NCI-H1092 treated with DMSO at 0.1 percent for 48 hours (cell line): ENCODE results near the gene NRROS.

Source experiments
- DNase-seq: peaks from one replicate; lab custom pipeline; 2025; lab: John Stamatoyannopoulos, UW

NRROS gene

GRCh38 chr3:196684548-196685407 is 45.3 kb downstream of the NRROS start:
- peak; percentile 56 for DNase-seq

GRCh38 chr3:196686436-196686835 is 46.9 kb downstream of the NRROS start:
- no peak for DNase-seq

GRCh38 chr3:196688349-196688748 is 48.9 kb downstream of the NRROS start:
- peak; percentile 18 for DNase-seq

DNA sequence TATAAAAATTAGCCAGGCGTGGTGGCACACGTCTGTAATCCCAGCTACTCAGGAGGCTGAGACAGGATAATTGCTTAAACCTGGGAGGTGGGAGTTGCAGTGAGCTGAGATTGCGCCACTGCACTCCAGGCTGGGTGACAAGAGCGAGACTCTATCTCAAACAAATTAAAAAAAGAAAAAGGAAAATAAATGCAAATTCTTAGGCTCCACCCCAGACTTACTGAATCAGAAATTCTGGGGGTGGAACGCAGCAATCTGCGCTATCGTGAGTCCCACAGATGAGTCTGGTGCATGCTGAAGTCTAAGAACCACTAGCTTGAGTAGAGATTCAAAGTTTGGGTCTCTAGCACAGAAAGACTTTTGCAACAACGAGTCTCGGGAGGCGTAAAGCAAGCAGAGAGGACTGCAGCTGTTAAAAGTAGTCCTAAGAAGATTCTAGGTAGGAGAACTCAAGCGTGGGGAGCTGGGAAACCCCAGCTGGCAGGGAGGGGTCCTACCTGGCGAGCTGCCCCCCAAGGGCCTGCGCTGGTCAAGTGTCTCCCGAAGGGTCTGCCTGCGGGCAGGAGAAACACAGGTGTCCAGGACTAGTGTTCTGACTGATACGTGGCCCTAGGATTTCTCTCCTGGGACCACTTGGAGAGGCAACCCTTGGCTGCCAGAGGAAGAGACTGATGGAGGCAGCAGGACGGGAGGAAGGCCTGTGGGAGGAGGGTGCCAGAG is 50.6 kb downstream of the NRROS start:
- DNase-seq = no peak

DNA sequence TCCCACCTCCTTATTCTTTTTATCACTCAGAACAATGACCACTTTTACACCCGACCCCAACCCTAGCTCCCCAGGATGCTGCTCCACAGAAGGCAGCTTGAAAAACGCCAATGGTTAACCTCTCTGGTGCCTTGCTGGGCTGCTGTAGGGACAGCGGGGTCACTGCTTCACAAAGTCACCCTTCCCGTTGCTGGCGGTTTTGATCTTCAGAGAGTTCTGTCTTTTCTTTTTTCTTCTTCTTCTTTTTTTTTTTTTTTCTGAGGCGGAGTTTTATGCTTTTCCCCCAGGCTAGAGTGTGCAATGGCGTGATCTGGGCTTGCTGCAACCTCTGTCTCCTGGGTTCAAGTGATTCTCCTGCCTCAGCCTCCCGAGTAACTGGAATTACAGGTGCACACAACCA is 51.9 kb downstream of the NRROS start:
- no peak for DNase-seq

- no peak for DNase-seq
These were observed 54.7 kb downstream of the NRROS start for GRCh38 chr3:196694202-196694638.

DNA sequence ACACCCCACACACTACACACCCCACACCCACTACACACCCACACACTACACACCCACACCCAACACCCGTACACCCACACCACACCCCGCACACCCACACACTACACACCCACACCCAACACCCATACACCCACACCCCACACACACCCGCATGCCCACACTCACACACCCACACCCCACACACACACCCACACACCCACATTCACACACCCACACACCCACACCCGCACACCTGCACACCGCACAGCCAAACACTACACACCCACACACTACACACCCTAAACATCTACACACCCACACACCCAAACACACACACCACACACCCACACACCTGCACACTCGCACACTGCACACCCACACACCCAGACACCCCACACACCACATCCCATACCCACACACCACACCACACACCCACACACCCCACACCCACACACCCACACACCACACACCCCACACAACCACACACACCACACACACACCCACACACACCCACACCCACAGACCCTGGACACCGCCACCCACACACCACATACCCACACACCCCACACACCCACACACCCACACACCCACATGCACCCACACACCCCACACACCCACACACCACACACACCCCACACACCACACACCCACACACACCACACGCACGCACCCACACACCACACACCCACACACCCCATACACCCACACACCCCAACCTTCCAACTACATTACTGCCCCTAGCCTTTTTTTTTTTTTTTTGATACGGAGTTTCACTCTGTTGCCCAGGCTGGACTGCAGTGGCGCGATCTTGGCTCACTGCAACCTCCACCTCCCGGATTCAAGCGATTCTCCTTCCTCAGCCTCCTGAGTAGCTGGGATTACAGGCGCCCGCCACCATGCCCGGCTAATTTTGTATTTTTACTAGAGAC is 55.7 kb downstream of the NRROS start:
- no peak for DNase-seq

DNA sequence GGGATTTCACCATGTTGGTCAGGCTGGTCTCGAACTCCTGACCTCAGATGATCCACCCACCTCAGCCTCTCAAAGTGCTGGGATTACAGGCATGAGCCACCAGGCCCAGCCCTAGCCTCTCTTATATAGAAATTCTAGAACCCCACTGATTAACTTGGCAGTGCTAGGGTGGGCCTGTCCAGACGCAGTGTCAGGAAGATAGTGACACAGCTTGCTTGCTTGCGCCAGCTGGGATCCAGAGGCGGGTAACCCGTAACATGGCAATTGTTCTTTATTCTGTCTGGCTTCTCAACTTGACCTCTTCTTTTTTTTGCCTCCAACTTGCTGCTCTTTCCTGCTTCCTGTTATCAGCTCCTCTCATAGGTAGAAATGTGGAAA is 56.3 kb downstream of the NRROS start:
- DNase-seq = no peak

- DNase-seq = no peak
These were observed 57.8 kb downstream of the NRROS start for GRCh38 chr3:196697270-196697669.

- DNase-seq = no peak
These were observed 60.3 kb downstream of the NRROS start for GRCh38 chr3:196699749-196700148.

DNA sequence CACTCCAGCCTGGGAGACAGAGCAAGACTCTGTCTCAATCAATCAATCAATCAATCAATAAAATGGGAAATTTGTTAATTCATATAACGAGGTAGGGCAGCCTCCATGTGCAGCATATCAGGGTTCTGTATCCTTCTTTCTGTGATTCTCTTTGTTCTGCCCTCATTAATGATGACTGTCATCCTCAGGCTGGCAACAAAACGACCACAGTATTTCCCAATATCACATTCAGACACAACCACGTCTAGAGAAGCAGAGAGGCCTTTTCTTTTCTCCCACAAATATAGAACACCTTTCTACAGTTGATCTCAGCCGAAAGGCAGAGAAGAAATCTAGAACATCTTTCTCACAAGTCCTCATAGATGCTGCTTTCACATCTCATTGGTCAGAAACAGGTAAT is 61.3 kb downstream of the NRROS start:
- no peak for DNase-seq

GRCh38 chr3:196706327-196706726 is 66.8 kb downstream of the NRROS start:
- DNase-seq = no peak

DNA sequence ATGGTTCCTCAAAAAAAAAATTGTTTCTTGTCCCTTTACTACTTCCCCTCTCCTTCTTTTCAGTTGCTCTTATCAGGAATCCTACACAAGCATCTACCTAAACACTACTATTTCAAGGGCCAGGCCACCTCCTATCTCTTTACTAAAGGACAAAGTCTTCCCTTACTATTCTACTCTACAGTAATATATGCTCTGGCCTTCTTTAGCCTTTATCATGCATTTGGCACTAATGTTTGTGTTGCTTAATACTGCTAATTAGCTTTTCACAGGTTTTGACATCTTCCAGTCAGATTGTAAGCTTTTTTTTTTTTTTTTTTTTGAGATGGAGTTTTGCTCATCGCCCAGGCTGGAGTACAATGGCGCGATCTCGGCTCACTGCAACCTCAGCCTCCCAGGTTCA is 67.2 kb downstream of the NRROS start:
- DNase-seq = no peak

DNA sequence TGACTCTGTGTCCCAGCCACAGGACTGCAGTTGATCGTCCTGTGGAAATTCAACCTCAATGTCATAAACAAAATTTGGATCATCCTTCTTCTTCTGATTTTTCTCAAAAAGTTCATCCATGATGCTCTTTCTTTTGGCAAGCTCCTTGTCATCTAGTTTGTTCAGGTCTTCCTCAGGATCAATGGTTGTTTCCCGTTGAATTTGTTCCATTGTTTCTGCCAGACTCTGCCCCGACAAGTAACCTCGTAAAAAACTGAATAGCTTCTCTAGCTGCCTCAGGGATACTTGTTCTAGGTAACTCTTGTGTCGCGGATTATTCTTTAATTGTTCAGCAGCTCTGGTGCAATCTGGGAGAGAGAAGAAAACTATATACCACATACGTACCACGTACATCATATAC is 68.1 kb downstream of the NRROS start:
- DNase-seq = no peak

DNA sequence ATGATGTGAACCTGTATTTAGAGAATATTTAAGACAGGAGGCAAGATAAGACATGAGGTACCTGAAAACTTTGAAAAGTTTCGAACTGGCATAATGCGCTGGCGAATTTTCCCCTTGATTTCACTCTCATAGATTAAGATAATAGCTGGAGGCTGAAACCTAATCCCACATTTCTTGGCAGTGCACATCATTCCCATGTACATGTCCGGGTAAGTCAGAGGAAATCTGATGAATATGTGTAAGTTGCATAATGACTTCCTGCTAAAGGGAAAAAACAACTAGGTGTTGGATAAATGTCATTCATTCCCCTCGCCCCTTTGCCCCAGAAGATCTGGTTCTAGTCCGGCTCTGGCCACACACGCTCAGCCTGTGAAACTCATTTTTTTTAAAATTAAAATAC is 69.0 kb downstream of the NRROS start:
- DNase-seq = no peak
